ENCODE measurements around the gene NR2C2AP.

DNA sequence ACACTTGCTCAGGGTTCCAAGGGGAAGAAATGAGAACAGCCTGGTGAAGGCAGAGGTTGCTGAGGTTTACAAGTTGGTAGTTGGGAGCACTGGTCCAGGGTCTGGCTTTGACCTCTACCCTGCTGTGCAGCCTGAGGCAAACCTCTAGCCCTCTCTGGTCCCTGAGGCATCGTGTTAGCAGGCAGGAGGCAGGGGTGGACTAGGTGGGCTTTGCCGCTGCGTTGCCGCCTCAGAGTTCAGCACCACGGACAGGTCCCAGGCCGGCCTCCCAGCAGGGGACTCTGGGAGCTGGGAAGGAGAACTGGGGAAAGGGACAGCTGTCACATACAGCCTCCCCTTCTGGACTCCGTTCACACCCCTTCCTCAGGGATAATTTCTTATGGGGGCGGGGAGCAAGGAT lies 11.7 kb upstream of the NR2C2AP start:
- TF ChIP-seq POLR2A (IDR thresholded peaks at IDR 0.05): no peak
- TF ChIP-seq, protein P1, sequence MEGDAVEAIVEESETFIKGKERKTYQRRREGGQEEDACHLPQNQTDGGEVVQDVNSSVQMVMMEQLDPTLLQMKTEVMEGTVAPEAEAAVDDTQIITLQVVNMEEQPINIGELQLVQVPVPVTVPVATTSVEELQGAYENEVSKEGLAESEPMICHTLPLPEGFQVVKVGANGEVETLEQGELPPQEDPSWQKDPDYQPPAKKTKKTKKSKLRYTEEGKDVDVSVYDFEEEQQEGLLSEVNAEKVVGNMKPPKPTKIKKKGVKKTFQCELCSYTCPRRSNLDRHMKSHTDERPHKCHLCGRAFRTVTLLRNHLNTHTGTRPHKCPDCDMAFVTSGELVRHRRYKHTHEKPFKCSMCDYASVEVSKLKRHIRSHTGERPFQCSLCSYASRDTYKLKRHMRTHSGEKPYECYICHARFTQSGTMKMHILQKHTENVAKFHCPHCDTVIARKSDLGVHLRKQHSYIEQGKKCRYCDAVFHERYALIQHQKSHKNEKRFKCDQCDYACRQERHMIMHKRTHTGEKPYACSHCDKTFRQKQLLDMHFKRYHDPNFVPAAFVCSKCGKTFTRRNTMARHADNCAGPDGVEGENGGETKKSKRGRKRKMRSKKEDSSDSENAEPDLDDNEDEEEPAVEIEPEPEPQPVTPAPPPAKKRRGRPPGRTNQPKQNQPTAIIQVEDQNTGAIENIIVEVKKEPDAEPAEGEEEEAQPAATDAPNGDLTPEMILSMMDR (IDR thresholded peaks at IDR 0.05): no peak

Data from lower leg skin (tissue), 3 donors.